Prostate gland (tissue), 2 donors: ENCODE results near the gene PLCH2.

Experiments
- CTCF ChIP-seq, 4 experiments: fragments of 200-600 bp in 2 of 4; fragments of 450-650 bp in 2 of 4; sonication (generic) in 2 of 4; IDR thresholded peaks; 1 replicate in 3 of 4; 2 replicates in 1 of 4; pipeline ENCODE4 v1.5.1; 2016 to 2019; ENCODE audit warnings: antibody characterized with exemption in 4 of 4, mild to moderate bottlenecking in 2 of 4, moderate library complexity in 2 of 4
- POLR2A ChIP-seq: fragments of 450-650 bp; IDR thresholded peaks from one replicate; pipeline ENCODE4 v1.6.1; 2016; ENCODE audit warnings: antibody characterized with exemption, mild to moderate bottlenecking
- POLR2AphosphoS5 ChIP-seq: sonication (generic); formaldehyde crosslinking; IDR thresholded peaks from one replicate; pipeline ENCODE4 v1.6.1; 2017; ENCODE audit warnings: antibody characterized with exemption

- TF ChIP-seq CTCF (IDR thresholded peaks at IDR 0.05) (no peak), POLR2AphosphoS5 (no peak), POLR2A (no peak)
Measured at GRCh38 chr1:2529784-2530512, 53.9 kb downstream of the PLCH2 start, which contains the start of gene HES5.
